DMS 273 (cell line): ENCODE data around the gene ZNF98.

Experiments used
- DNase-seq: peaks from one replicate; lab custom pipeline; 2025; ENCODE audit not compliant: unreplicated experiment; lab: John Stamatoyannopoulos, UW

ZNF98 gene

GRCh38 chr19:22422211-22422610 is at the start of gene ZNF98:
Gene ZNF98 (minus strand): TSS chr19:22422346. CDS start chr19:22422224, 122 bp downstream.
- DNase-seq, result peak; percentile 88

DNA sequence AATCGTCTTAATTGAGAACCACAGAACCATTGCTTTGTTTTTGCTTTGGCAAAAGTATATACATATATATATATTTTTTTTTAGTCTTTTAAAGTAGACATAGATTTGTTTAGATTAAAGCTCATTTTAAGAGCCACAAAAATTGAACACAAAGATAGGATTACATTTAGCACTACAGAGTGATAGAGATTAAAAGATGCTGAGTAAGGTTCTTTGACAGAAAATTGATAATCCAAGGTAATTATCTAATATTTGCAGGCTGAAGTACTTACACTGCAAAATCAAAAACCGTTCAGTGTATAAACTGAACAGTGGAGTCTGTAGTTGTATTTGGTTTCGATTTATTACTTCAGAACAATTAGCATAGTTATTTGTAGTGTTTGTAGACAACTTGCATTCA is 24.5 kb upstream of the ZNF98 start:
- DNase-seq, result no peak

DNA sequence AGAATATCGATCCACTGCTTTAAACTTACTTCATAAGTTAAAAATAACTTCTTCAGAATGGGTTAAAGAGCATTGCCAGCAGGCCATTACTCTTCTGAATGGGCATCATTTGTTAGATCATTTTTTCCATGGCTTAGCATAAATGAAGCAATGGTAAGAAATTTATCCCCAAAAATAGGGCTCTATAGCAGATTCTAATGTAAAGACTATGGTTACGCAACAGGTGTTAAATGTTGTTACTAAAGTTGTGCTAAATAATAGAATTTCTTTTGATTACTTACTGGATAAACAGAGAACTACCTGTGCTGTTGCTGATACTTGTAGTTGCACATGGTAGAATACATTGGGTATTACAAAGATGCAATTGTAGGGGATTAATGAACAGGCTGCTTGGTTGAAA is 15.9 kb upstream of the ZNF98 start:
- no peak for DNase-seq

GRCh38 chr19:22427960-22428913 is 6.1 kb upstream of the ZNF98 start:
- DNase-seq, result peak; percentile 16

GRCh38 chr19:22427547-22427946 is 5.4 kb upstream of the ZNF98 start:
- peak; percentile 11 for DNase-seq

- DNase-seq, result no peak
Measured at GRCh38 chr19:22426901-22427300, 4.8 kb upstream of the ZNF98 start.

DNA sequence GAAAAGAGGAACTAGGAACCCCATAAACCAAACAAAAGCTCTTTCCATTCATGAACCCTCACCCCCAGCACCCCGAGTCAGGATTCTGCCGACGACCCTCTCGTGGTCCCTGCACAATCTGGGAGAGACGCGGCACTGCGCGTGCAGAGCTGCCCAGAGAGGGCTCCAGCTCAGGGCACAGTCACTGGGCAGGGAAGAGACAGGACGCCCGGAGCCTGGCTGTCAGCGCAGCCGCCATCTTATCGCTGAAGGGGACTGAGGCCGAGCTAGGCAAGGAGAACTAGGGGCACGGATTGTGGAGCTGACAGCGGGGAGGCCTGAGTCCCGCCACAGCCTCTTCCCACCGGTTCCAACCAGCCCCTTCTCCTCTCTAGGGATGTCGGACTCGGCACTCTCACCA is 349 bp downstream of the ZNF98 start:
- DNase-seq, result peak; percentile 38

DNA sequence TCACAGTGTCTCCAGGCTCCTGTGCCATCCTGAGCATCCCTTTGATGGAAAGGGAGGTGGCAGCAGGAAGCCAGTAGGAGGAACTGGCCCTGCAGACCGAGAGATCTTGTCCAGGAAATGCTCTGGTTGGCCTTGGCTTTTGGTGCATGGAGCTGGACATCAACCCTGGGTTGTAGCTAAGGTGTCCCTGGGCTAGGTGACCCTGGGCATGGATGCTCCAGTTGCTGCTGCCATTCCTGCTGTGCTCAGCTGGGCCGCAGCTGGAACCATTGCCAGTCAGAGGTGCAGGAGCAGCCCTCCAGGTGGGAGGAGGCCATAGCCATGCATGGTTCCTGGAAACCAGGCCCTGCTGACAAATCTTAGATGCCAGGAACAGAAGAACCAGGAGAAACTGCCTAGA is 67.5 kb downstream of the ZNF98 start:
- DNase-seq, result no peak
